Superior temporal gyrus (tissue), 1 donor: ENCODE measurements around the gene GHRH.

Experiments
- DNase-seq: peaks from one replicate; pipeline ENCODE4 v3.0.0-alpha.2; 2016; ENCODE audit errors: extremely low spot score

The GHRH gene

GRCh38 chr20:37290158-37290810, 28.7 kb upstream of the GHRH start:
- DNase-seq = no peak

DNA sequence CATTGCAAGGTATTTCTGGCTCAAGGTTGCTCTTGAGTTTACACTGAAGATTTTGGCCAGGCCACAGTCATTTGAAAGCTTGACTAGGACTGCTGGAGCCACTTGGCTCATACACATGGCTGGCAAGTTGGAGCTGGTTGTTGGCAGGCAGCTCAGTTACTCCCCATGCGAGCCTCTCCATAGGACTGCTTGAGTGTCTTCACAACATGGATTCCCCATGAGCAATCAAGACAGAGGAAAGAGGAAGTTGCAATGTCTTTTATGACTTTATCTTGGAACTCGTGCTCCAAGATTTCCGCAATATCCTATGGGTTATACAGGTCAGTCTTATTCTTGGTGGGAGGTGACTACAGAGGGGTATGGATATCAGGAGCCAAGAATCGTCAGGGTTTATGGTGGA, 26.5 kb upstream of the GHRH start:
- DNase-seq = no peak

DNA sequence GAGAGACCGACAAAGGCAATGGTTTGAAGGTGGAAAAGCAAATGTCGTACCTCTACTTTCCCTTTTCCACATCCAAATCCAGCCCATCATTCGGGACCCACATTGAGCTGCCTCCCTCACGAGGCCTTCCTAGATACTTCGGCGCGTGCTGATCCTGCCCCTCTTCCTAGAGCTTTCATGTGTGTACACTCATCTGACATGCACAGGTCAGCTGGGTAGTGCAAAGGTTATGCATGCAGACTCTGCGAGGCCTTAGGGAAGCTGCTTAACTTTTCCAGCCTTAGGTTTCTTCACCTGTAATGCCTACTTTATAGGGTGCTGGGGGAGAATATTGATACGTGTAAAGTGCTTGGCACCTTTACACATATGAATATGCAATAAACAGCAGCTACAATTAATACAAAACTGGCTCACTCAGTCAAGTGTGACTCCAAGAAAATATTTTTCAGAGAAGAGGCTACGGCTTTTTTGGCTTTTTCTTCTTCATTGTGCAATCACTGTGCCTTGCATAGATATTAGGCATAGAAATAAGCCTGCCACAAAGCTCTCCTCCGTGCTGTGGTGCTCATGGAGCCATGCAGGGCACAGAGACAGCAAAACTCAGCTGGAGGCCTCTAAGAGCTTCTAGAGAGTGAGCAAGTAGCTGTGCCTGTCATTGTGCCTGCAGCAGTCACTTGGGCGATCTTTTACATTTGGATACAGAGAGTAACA, 24.2 kb upstream of the GHRH start:
- no peak for DNase-seq

DNA sequence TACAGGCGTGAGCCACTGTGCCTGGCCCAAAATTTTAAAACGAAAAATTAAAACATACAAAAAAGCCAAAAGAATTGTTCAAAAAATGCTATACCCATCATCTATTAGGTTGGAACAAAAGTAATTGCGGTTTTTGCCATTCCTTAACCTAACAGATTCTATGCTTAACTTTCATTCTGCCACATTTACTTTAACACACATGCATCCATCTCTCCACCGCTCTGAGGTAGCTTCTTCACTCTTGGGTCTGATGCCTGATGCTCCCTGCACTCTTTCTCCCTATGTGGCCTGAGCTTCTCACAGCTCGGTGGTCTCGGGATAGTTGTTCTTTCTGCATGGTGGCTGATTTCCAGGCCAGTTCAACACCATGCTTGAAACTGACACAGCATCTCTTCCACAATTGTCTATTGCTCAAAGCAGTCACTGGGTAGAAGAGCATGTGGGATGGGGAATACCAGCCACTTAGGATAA, 23.1 kb upstream of the GHRH start:
- DNase-seq = no peak

DNA sequence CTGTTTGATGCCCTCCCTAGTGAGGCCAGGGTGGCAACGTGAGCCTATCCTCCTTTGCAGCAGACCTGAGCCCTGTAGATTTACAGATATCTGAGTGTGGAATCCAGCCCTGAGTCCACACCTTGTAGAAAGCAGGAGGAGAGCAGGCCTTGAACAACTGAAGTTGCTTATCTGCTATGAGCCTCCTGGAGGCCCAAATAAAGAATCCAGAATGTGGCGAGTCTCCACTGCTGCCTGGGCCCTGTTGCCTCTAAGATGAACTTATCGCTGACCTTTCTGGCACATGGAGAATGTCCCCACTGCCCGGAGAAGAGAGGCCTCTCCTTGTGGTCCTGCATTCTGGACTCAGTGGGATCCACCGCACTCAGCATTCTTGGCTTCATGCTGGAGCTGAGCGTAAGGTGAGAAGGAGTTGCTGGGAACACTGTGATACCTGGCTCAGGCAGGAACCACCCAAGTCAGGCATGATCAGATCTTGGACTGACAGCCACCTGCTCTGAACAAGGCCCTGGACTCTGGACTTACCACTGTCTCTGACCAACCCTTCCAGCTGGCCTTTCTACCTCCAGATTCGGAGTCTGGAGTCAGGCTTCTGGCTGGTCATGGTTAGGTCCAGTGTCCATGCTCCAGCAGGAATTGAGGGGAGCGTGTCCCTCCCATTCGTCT, 22.0 kb upstream of the GHRH start:
- no peak for DNase-seq

DNA sequence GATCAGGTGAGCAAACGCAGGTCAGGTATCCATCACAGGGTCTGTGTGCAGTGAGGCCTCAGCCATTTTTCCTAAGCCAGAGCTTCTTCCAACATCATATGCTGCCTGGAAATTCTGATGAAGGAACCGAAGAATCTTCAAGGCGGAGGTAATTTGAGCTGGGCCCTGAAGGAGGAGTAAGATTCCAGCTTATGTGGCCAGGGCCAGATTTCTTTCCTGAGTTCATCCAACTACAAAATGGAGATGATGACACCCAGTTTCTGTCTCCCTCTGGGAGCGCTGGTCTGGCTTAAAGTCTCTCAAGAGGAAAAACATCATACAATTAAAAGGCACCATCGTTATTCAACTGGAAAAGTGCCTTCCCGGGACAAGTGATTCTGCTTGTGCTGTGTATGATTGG, 20.9 kb upstream of the GHRH start:
- DNase-seq = no peak

- DNase-seq = no peak
These were observed 18.8 kb upstream of the GHRH start for GRCh38 chr20:37280403-37280802.

DNA sequence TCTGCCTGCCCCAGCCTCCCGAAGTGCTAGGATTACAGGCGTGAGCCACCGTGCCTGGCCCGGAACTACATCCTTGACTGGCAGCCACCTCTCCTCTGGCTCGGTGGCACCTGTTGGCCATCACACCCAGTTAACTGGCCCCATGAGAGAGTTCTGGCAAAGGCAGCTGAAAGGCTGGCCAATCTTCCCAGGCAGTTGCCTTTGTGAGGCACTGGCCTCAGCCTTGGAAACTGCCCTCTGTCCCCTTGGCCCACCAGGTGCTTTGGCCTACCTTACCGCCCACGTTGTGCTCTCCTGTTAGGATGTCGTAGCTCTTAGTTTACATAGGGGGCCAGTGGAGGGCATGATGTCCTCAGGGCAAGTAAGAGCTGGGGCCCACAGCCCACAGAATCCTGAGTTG, 18.2 kb upstream of the GHRH start:
- DNase-seq = no peak

- no peak for DNase-seq
These were observed 17.5 kb upstream of the GHRH start for GRCh38 chr20:37278966-37279590.

DNA sequence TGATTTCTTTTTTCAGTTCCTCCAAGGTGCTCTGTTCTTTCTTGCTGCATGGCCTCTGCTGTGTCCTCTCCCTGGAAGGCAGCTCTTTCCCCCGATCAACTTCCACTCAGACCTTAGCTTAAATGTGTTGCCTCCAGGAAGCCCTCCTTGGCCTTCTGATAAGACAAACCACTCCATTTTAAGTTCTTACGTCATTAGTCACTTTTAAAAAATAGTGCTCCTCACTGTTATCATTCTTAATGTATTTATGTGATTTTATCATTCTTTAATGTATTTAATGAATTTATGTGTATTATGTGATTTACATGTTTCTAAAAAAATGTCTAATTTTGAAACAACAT, 15.6 kb upstream of the GHRH start:
- DNase-seq = no peak

GRCh38 chr20:37276494-37277252, 15.1 kb upstream of the GHRH start:
- DNase-seq = no peak

GRCh38 chr20:37274851-37275524, 13.4 kb upstream of the GHRH start:
- DNase-seq = no peak

DNA sequence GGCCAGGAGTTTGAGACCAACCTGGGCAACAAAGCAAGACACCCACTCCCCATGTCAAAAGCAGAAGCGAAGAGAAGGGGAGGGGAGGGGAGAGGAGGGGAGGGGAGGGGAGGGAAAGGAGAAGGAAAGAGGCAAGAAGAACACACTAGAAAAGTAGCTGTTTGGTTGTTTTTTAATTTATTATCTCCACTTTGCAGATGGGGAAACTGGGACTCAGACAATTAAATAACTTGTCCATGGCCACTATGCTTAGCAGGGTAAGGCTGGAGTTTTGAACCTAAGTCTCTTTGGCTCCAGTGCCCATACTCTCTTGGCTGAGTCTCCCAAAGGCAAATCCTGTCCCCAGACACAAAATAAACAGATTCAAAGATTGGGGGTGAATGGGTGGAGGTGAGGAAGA, 12.4 kb upstream of the GHRH start:
- no peak for DNase-seq

DNA sequence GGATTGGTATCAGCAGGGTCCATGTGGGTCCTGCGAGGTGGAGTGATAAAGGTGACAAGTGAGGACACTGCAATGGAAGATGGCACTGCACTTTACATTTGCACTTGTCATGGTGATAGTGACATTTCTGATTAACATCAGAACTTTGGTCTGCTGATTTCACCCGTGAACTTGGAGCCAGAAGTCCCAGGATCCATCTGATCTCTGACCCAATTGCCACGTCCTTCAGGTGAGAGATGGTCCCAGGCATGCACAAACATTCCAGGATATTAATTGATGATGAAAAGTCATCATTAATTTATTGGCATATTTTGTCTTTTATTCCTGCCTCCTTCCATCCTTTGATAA, 9.8 kb upstream of the GHRH start:
- no peak for DNase-seq

GRCh38 chr20:37270576-37271420, 9.2 kb upstream of the GHRH start:
- DNase-seq = peak; percentile 23

GRCh38 chr20:37267667-37268313, 6.2 kb upstream of the GHRH start:
- DNase-seq = peak; percentile 37

DNA sequence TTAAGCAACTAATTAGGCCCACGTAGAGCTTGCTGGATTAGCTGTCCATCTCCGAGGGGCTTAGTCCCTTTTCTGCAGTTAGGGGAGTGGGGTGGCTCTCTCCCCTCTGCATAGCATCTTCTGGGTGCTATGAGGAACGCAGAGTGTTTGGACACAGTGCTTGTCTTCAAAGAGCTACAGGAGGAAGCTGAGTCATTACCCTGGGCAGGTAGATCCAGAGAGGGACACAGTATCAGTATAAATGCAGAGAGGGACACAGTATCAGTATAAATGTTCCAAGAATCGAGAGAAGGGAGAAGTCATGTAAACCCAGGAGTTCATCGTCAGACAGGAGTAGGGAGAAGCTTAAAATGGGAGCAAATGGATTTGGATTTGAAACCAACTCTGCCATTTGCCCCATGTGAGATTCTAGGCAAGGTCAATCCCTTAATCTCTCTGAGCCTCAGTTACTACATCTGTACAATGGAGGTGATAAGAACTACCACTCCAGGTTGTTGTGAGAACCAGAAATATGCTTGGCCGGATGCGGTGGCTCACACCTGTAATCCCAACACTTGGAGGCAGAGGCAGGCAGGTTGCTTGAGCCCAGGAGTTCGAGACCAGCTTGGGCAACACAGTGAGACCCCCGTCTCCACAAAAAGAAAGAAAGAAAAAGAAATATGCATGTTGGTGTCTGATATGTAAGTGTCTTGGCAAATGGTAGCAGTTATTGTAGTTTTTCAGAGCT, 5.5 kb upstream of the GHRH start:
- DNase-seq = no peak

DNA sequence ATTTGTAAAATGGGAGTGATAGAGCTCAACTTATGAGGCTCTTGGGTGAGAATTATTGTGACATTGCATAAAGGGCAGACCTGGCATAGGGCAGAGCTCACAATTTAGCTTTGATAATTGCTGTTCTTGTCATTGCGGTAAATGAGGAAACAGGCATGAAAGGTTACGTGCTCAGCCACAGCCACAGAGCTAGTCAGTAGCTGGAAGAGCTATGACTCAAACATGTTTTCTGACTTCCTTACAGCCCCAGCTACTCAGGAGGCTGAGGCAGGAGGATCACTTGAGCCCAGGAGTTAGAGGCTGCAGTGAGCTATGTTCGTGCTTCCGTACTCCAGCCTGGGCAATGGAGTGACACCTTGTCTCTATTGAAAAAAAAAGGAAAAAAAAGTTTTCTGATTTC, 3.5 kb upstream of the GHRH start:
- DNase-seq = no peak

GRCh38 chr20:37263686-37264085, 2.1 kb upstream of the GHRH start:
- DNase-seq = no peak
